Liver (tissue), 9 donors: ENCODE data around the gene METRN. TPM values are rescaled to one million over a fixed set of nuclear protein-coding genes. Genes with fewer than 3 reads are reported as not detected.

ENCODE experiments used
- DNase-seq: peaks from one replicate; pipeline ENCODE4 v3.0.0-alpha.2; 2017; ENCODE audit warnings: low spot score
- H3K27ac ChIP-seq, 2 donors: one replicate each; pipeline ENCODE4 v1.7.0; 2013; ENCODE audit warnings: inconsistent platforms in 2 of 2, low read length in 2 of 2, control low read depth in 1 of 2, low read depth in 1 of 2, mild to moderate bottlenecking in 1 of 2
- H3K27me3 ChIP-seq, 4 donors: one replicate each; pipeline versions ENCODE4 v1.6.1 to v1.7.0; 2013; ENCODE audit warnings: low read length in 3 of 4, inconsistent platforms in 1 of 4, mild to moderate bottlenecking in 1 of 4, moderate library complexity in 1 of 4; ENCODE audit not compliant: control insufficient read depth in 4 of 4, insufficient read depth in 4 of 4
- H3K36me3 ChIP-seq, 4 donors: one replicate each; pipeline versions ENCODE4 v1.6.1 to v1.7.0; 2013; ENCODE audit warnings: low read length in 3 of 4, mild to moderate bottlenecking in 3 of 4, low read depth in 1 of 4, moderate library complexity in 1 of 4; ENCODE audit not compliant: control insufficient read depth in 4 of 4, insufficient read depth in 3 of 4
- H3K4me1 ChIP-seq, 4 donors: one replicate each; pipeline versions ENCODE4 v1.6.1 to v1.7.0; 2013; ENCODE audit warnings: low read length in 3 of 4, mild to moderate bottlenecking in 3 of 4, moderate library complexity in 1 of 4; ENCODE audit not compliant: control insufficient read depth in 4 of 4, insufficient read depth in 4 of 4
- H3K4me3 ChIP-seq, 3 donors: one replicate each; pipeline versions ENCODE4 v1.6.1 to v1.7.0; 2013; ENCODE audit warnings: low read length in 3 of 3, control low read depth in 1 of 3, low read depth in 1 of 3, mild to moderate bottlenecking in 1 of 3
- H3K9ac ChIP-seq, 2 donors: one replicate each; pipeline ENCODE4 v1.7.0; 2013; ENCODE audit warnings: low read length in 2 of 2, mild to moderate bottlenecking in 2 of 2, moderate library complexity in 2 of 2, control low read depth in 1 of 2, low read depth in 1 of 2
- H3K9me3 ChIP-seq, 4 donors: one replicate each; pipeline versions ENCODE4 v1.6.1 to v1.7.0; 2013; ENCODE audit warnings: low read length in 3 of 4; ENCODE audit not compliant: control insufficient read depth in 4 of 4
- FOXA1 ChIP-seq: IDR thresholded peaks from 2 replicates; pipeline ENCODE4 v1.6.1; 2016; ENCODE audit warnings: antibody characterized with exemption
- FOXA2 ChIP-seq: IDR thresholded peaks from 2 replicates; pipeline ENCODE4 v1.6.1; 2016; ENCODE audit warnings: antibody characterized with exemption
- GABPA ChIP-seq, 2 donors: IDR thresholded peaks in 1 of 2; conservative IDR thresholded peaks in 1 of 2; 2 replicates each; pipeline ENCODE4 v1.6.1; 2016; ENCODE audit warnings: antibody characterized with exemption in 2 of 2, mild to moderate bottlenecking in 1 of 2, moderate library complexity in 1 of 2
- HNF4A ChIP-seq, 2 donors: conservative IDR thresholded peaks; 2 replicates each; pipeline ENCODE4 v1.6.1; 2016; ENCODE audit warnings: antibody characterized with exemption in 2 of 2, mild to moderate bottlenecking in 2 of 2
- HNF4G ChIP-seq: IDR thresholded peaks from 2 replicates; pipeline ENCODE4 v1.6.1; 2016; ENCODE audit warnings: antibody characterized with exemption
- JUND ChIP-seq, 2 donors: IDR thresholded peaks; 2 replicates each; pipeline ENCODE4 v1.6.1; 2016; ENCODE audit warnings: antibody characterized with exemption in 2 of 2
- RAD21 ChIP-seq, 2 donors: IDR thresholded peaks; 2 replicates each; pipeline ENCODE4 v1.6.1; 2016; ENCODE audit warnings: antibody characterized with exemption in 2 of 2, mild to moderate bottlenecking in 2 of 2
- RXRA ChIP-seq, 2 donors: IDR thresholded peaks; 2 replicates each; pipeline ENCODE4 v1.6.1; 2017 to 2018; ENCODE audit warnings: antibody characterized with exemption in 2 of 2, mild to moderate bottlenecking in 1 of 2
- SP1 ChIP-seq: IDR thresholded peaks from 2 replicates; pipeline ENCODE4 v1.6.1; 2018; ENCODE audit warnings: antibody characterized with exemption, mild to moderate bottlenecking
- TAF1 ChIP-seq: conservative IDR thresholded peaks from 2 replicates; pipeline ENCODE4 v1.6.1; 2016; ENCODE audit warnings: antibody characterized with exemption, mild to moderate bottlenecking
- YY1 ChIP-seq: IDR thresholded peaks from 2 replicates; pipeline ENCODE4 v1.6.1; 2016; ENCODE audit warnings: antibody characterized with exemption, mild to moderate bottlenecking
- WGBS: extraction: QIAGEN DNeasy Blood & Tissue Kit; methylation state at CpG from one replicate; pipeline ENCODE4 v1.1.7; 2013; 5-methylcytosine and 5-hydroxymethylcytosine counted together
- polyA plus RNA-seq, 2 donors: library from polyadenylated mRNA; stranded (reverse) in 1 of 2; unstranded in 1 of 2; fragments of 200-250 nt in 1 of 2; fragments of >200 nt in 1 of 2; fragmentation: Nextera tagmentation in 1 of 2; extraction: Ambion mirVana in 1 of 2; gene quantifications; one replicate each; pipeline versions ENCODE4 v1.2.1 to v1.2.3, GENCODE V29; 2013 to 2015
- total RNA-seq, 2 donors: library from RNA; depleted of rRNA; stranded (reverse); fragments of >200 nt; gene quantifications; one replicate each; pipeline ENCODE4 v1.2.3, GENCODE V29; 2014
- TF ChIP-seq, protein P1 (sequence below): IDR thresholded peaks from 2 replicates; pipeline ENCODE4 v1.6.1; 2016; ENCODE audit warnings: antibody characterized with exemption
- TF ChIP-seq, protein P2 (sequence below): IDR thresholded peaks from 2 replicates; pipeline ENCODE4 v1.6.1; 2016; ENCODE audit warnings: antibody characterized with exemption
- TF ChIP-seq, protein P3 (sequence below): IDR thresholded peaks from 2 replicates; pipeline ENCODE4 v1.6.1; 2016; ENCODE audit warnings: antibody characterized with exemption, mild to moderate bottlenecking
- TF ChIP-seq, protein P4 (sequence below): IDR thresholded peaks from 2 replicates; pipeline ENCODE4 v1.6.1; 2016; ENCODE audit warnings: antibody characterized with exemption
- donor health status: healthy.
- donor health status: healthy.
- donor health status: healthy.
- donor health status: healthy.
- donor health status: healthy.

METRN gene
- total RNA-seq (1 to 10 TPM; 5.9 to 8.3 TPM), polyA plus RNA-seq (10 to 100 TPM in 1 of 2 donors, 1 to 10 TPM in 1; 4.6 to 22.9 TPM)

GRCh38 chr16:714558-715476 is at the start of gene METRN:
Gene METRN (plus strand): TSS chr16:715118. CDS start chr16:715290, 172 bp downstream.
- no peak within 1 kb of the TSS for H3K27ac ChIP-seq
- peak; percentile 93 for DNase-seq
- H3K9ac ChIP-seq = no peak within 1 kb of the TSS
- 7% methylated on average over 108 of the region's 108 CpGs for WGBS
- H3K27me3 ChIP-seq = peaks cover 0 to 6% (median 0%) of the 10 kb centered on the region in 4 donors
- H3K4me3 ChIP-seq = peak within 1 kb of the TSS in 2 of 3 donors; percentile 60 to 74
- TF ChIP-seq SP1 = no peak
- TF ChIP-seq JUND (IDR thresholded peaks at IDR 0.05) = no peak
- no peak for TF ChIP-seq YY1
- peaks cover 18 to 30% (median 24%) of the 10 kb centered on the region in 4 donors for H3K4me1 ChIP-seq
- no peaks in the 10 kb centered on the region for H3K9me3 ChIP-seq
- H3K36me3 ChIP-seq = peaks cover 0 to 2% (median 0%) of the 10 kb centered on the region in 4 donors

GRCh38 chr16:666572-666971 is 48.3 kb upstream of the METRN start:
- no peak overlapping the region for H3K9ac ChIP-seq
- 96% methylated on average over 13 of the region's 13 CpGs for WGBS
- peaks cover 10 to 29% (median 21%) of the 10 kb centered on the region in 4 donors for H3K4me1 ChIP-seq
- H3K27ac ChIP-seq = no peak overlapping the region
- H3K27me3 ChIP-seq = no peaks in the 10 kb centered on the region
- H3K36me3 ChIP-seq = peaks cover 0 to 16% (median 7%) of the 10 kb centered on the region in 4 donors
- H3K9me3 ChIP-seq = no peaks in the 10 kb centered on the region
- no peak overlapping the region for H3K4me3 ChIP-seq
- TF ChIP-seq SP1 (no peak), HNF4G (no peak), HNF4A (conservative IDR thresholded peaks at IDR 0.05) (no peak), FOXA1 (no peak)
- DNase-seq = no peak

- H3K4me1 ChIP-seq = peaks cover 7 to 23% (median 15%) of the 10 kb centered on the region in 4 donors
- DNase-seq = no peak
- H3K9me3 ChIP-seq = no peaks in the 10 kb centered on the region
- H3K4me3 ChIP-seq = no peak overlapping the region
- no peaks in the 10 kb centered on the region for H3K27me3 ChIP-seq
- TF ChIP-seq, protein P1, sequence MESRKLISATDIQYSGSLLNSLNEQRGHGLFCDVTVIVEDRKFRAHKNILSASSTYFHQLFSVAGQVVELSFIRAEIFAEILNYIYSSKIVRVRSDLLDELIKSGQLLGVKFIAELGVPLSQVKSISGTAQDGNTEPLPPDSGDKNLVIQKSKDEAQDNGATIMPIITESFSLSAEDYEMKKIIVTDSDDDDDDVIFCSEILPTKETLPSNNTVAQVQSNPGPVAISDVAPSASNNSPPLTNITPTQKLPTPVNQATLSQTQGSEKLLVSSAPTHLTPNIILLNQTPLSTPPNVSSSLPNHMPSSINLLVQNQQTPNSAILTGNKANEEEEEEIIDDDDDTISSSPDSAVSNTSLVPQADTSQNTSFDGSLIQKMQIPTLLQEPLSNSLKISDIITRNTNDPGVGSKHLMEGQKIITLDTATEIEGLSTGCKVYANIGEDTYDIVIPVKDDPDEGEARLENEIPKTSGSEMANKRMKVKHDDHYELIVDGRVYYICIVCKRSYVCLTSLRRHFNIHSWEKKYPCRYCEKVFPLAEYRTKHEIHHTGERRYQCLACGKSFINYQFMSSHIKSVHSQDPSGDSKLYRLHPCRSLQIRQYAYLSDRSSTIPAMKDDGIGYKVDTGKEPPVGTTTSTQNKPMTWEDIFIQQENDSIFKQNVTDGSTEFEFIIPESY = no peak
- TF ChIP-seq, protein P2, sequence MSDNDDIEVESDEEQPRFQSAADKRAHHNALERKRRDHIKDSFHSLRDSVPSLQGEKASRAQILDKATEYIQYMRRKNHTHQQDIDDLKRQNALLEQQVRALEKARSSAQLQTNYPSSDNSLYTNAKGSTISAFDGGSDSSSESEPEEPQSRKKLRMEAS = no peak
- TF ChIP-seq TAF1 (no peak), SP1 (no peak), HNF4G (no peak), YY1 (no peak), RXRA (IDR thresholded peaks at IDR 0.05) (no peak), JUND (IDR thresholded peaks at IDR 0.05) (no peak), FOXA2 (no peak), HNF4A (conservative IDR thresholded peaks at IDR 0.05) (no peak), GABPA (IDR thresholded peaks at IDR 0.05 in 1 of 2, conservative IDR thresholded peaks at IDR 0.05 in 1 of 2) (no peak), FOXA1 (no peak), RAD21 (IDR thresholded peaks at IDR 0.05) (no peak)
- TF ChIP-seq, protein P3, sequence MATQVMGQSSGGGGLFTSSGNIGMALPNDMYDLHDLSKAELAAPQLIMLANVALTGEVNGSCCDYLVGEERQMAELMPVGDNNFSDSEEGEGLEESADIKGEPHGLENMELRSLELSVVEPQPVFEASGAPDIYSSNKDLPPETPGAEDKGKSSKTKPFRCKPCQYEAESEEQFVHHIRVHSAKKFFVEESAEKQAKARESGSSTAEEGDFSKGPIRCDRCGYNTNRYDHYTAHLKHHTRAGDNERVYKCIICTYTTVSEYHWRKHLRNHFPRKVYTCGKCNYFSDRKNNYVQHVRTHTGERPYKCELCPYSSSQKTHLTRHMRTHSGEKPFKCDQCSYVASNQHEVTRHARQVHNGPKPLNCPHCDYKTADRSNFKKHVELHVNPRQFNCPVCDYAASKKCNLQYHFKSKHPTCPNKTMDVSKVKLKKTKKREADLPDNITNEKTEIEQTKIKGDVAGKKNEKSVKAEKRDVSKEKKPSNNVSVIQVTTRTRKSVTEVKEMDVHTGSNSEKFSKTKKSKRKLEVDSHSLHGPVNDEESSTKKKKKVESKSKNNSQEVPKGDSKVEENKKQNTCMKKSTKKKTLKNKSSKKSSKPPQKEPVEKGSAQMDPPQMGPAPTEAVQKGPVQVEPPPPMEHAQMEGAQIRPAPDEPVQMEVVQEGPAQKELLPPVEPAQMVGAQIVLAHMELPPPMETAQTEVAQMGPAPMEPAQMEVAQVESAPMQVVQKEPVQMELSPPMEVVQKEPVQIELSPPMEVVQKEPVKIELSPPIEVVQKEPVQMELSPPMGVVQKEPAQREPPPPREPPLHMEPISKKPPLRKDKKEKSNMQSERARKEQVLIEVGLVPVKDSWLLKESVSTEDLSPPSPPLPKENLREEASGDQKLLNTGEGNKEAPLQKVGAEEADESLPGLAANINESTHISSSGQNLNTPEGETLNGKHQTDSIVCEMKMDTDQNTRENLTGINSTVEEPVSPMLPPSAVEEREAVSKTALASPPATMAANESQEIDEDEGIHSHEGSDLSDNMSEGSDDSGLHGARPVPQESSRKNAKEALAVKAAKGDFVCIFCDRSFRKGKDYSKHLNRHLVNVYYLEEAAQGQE = no peak
- TF ChIP-seq, protein P4, sequence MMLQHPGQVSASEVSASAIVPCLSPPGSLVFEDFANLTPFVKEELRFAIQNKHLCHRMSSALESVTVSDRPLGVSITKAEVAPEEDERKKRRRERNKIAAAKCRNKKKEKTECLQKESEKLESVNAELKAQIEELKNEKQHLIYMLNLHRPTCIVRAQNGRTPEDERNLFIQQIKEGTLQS = no peak
- peak overlapping the region in 1 of 2 donors; percentile 48 for H3K9ac ChIP-seq
- H3K36me3 ChIP-seq = peaks cover 4 to 21% (median 11%) of the 10 kb centered on the region in 4 donors
- WGBS = 86% methylated on average over 22 of the region's 22 CpGs
- no peak overlapping the region for H3K27ac ChIP-seq
Observed at GRCh38 chr16:667113-667779, 47.7 kb upstream of the METRN start.
